HepG2 (cell line): Measurements from ENCODE around the gene TRIM69. TPM values are rescaled to one million over a fixed set of nuclear protein-coding genes. Genes with fewer than 3 reads are reported as not detected.

ENCODE experiments used
- ASH2L ChIP-seq: fragments of 300-600, 200-600 bp; sonication (generic); IDR thresholded peaks from 2 replicates; pipeline ENCODE4 v1.7.0; 2017; ENCODE audit warnings: low read depth, mild to moderate bottlenecking, moderate library complexity, mixed read lengths, low read length; ENCODE audit not compliant: insufficient read length
- CREM ChIP-seq, 2 experiments: sonication (generic) in 1 of 2; formaldehyde crosslinking in 1 of 2; IDR thresholded peaks; 2 replicates each; pipeline versions ENCODE4 v1.4.0 to v1.6.1; 2016 to 2020; ENCODE audit warnings: antibody characterized with exemption in 1 of 2, mild to moderate bottlenecking in 1 of 2, missing genetic modification reagents in 1 of 2
- FOSL2 ChIP-seq: sonication (generic); formaldehyde crosslinking; IDR thresholded peaks from 2 replicates; pipeline ENCODE4 v1.4.0; 2020; ENCODE audit warnings: missing genetic modification reagents
- FOXA1 ChIP-seq, 2 experiments: fragments of 450-650 bp in 1 of 2; sonication (generic) in 1 of 2; formaldehyde crosslinking in 1 of 2; IDR thresholded peaks; 2 replicates each; pipeline versions ENCODE4 v1.4.0 to v1.6.1; 2016 to 2020; ENCODE audit warnings: missing genetic modification reagents in 1 of 2
- HOXA3 ChIP-seq: sonication (generic); formaldehyde crosslinking; IDR thresholded peaks from 2 replicates; pipeline ENCODE4 v1.5.0; 2020; ENCODE audit warnings: missing genetic modification reagents
- IRF2 ChIP-seq: IDR thresholded peaks from 2 replicates; pipeline ENCODE4 v1.6.1; 2018; ENCODE audit warnings: missing genetic modification reagents, missing compliant biosample characterization
- MTA3 ChIP-seq: sonication (generic); formaldehyde crosslinking; IDR thresholded peaks from 2 replicates; pipeline ENCODE4 v1.4.0; 2020; ENCODE audit warnings: missing genetic modification reagents
- POLR2AphosphoS2 ChIP-seq: IDR thresholded peaks from 2 replicates; pipeline ENCODE4 v1.6.1; 2011; ENCODE audit warnings: low read depth, low read length, improper control_type of control experiment
- POLR2AphosphoS5 ChIP-seq: IDR thresholded peaks from 2 replicates; pipeline ENCODE4 v1.6.1; 2012; ENCODE audit warnings: low read depth, low read length
- SIN3B ChIP-seq: fragments of 150-350 bp; IDR thresholded peaks from 2 replicates; pipeline ENCODE4 v1.6.1; 2014; ENCODE audit warnings: low read length
- SIX1 ChIP-seq: sonication (generic); formaldehyde crosslinking; IDR thresholded peaks from 2 replicates; pipeline ENCODE4 v1.4.0; 2020; ENCODE audit warnings: missing genetic modification reagents, borderline replicate concordance
- ZMYM3 ChIP-seq: sonication (generic); formaldehyde crosslinking; IDR thresholded peaks from 2 replicates; pipeline ENCODE4 v1.5.1; 2020; ENCODE audit warnings: mild to moderate bottlenecking, missing genetic modification reagents
- ZNF101 ChIP-seq: sonication (generic); formaldehyde crosslinking; IDR thresholded peaks from 2 replicates; pipeline ENCODE4 v1.4.0; 2020; ENCODE audit warnings: mild to moderate bottlenecking, low read depth, missing genetic modification reagents, borderline replicate concordance
- ZNF30 ChIP-seq: sonication (generic); formaldehyde crosslinking; IDR thresholded peaks from 2 replicates; pipeline ENCODE4 v1.5.0; 2020; ENCODE audit warnings: mild to moderate bottlenecking, missing genetic modification reagents
- ZNF614 ChIP-seq: IDR thresholded peaks from 2 replicates; pipeline ENCODE4 v1.6.1; 2018; ENCODE audit warnings: missing biosample characterization, missing genetic modification reagents, inconsistent platforms, borderline replicate concordance
- ZNF784 ChIP-seq: sonication (generic); formaldehyde crosslinking; IDR thresholded peaks from 2 replicates; pipeline ENCODE4 v1.5.1; 2020; ENCODE audit warnings: missing genetic modification reagents, mild to moderate bottlenecking, borderline replicate concordance
- ZNF879 ChIP-seq: sonication (generic); formaldehyde crosslinking; IDR thresholded peaks from 2 replicates; pipeline ENCODE4 v1.8.1; 2023; ENCODE audit warnings: missing genetic modification reagents
- ZSCAN29 ChIP-seq: sonication (generic); formaldehyde crosslinking; conservative IDR thresholded peaks from 2 replicates; pipeline ENCODE4 v1.4.0; 2020; ENCODE audit warnings: mild to moderate bottlenecking, missing genetic modification reagents
- polyA plus RNA-seq, 8 experiments: library from polyadenylated mRNA; depleted of rRNA in 3 of 8; stranded (reverse) in 7 of 8; unstranded in 1 of 8; fragments of >200 nt; fragmentation: Illumina TruSeq in 4 of 8; extraction: Trizol in 4 of 8; gene quantifications; 2 replicates each; pipeline versions ENCODE4 v1.2.1 to v1.2.3, GENCODE V29; 2011 to 2016; ENCODE audit warnings: low read depth in 4 of 8, missing spikeins in 1 of 8, mixed read lengths in 1 of 8; ENCODE audit not compliant: insufficient read depth in 1 of 8
- total RNA-seq, 5 experiments: library from RNA; depleted of rRNA; stranded (reverse); fragments of >200 nt; fragmentation: Illumina TruSeq; extraction: Trizol; gene quantifications; 2 replicates each; pipeline ENCODE4 v1.2.3, GENCODE V29; 2016; ENCODE audit warnings: low read depth in 1 of 5
- TF ChIP-seq, protein P1 (sequence below), 2 experiments: sonication (generic) in 1 of 2; formaldehyde crosslinking in 1 of 2; IDR thresholded peaks; 2 replicates each; pipeline versions ENCODE4 v1.6.1 to v1.9.0; 2014 to 2022; ENCODE audit warnings: antibody characterized with exemption in 1 of 2, borderline replicate concordance in 1 of 2, inconsistent platforms in 1 of 2, low read depth in 1 of 2, missing genetic modification reagents in 1 of 2
- TF ChIP-seq, protein P2 (sequence below): sonication (generic); formaldehyde crosslinking; IDR thresholded peaks from 2 replicates; pipeline ENCODE4 v1.5.1; 2020; ENCODE audit warnings: mild to moderate bottlenecking, missing genetic modification reagents, borderline replicate concordance

Gene TRIM69
- total and polyA plus RNA-seq, 2 of the 13 experiments (the other 11 are each of a cell fraction or from before 2014, with no cell fraction given): 2.6 to 3.2 TPM

DNA sequence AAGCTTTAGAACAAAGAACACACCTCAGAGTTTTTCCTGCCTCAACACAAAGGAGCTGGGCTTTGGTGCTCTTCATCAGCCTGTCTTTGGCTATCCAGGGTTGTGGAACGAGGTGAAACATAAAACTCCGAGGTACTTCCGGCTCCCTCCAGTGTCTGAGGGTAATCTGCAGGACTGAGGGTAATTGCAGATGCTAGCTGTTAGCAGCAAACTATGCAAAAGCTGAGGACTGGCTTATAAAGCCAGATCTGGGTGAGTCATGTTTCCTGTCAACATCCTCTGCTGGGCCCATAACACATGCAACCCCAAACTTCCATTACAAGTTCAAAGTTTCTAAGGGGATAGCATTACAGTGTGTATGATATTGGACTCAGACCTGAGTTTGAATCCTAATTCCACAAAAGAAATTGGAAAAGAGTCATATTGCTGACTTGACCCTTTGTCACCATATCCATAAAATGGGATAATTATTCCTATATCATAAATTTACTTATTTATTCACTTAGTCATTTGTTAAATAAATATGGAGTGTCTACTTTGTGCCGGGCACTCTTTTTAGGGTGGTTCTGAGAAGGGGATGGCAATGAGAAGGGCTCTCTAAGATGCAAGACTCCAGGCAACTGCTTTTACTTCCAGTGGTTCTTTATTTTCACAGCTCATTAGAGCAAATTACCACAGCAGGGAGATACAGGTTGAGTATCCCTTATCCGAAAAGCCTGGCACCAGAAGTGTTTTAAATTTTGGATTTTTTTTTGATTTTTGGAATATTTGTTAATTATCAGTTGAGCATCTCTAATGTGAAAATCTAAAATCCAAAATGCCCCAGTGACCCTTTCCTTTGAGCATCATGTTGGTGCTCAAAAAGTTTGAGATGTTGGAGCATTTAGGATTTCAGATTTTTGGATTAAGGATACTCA is 9.5 kb upstream of the TRIM69 start (continued):
- TF ChIP-seq, protein P1, sequence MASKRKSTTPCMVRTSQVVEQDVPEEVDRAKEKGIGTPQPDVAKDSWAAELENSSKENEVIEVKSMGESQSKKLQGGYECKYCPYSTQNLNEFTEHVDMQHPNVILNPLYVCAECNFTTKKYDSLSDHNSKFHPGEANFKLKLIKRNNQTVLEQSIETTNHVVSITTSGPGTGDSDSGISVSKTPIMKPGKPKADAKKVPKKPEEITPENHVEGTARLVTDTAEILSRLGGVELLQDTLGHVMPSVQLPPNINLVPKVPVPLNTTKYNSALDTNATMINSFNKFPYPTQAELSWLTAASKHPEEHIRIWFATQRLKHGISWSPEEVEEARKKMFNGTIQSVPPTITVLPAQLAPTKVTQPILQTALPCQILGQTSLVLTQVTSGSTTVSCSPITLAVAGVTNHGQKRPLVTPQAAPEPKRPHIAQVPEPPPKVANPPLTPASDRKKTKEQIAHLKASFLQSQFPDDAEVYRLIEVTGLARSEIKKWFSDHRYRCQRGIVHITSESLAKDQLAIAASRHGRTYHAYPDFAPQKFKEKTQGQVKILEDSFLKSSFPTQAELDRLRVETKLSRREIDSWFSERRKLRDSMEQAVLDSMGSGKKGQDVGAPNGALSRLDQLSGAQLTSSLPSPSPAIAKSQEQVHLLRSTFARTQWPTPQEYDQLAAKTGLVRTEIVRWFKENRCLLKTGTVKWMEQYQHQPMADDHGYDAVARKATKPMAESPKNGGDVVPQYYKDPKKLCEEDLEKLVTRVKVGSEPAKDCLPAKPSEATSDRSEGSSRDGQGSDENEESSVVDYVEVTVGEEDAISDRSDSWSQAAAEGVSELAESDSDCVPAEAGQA (IDR thresholded peaks at IDR 0.05; ENCODE audit: low read depth): no peak
- TF ChIP-seq, protein P1 (CRISPR knock-in tag; IDR thresholded peaks at IDR 0.05; ENCODE audit: borderline replicate concordance): peak; percentile 43; the same call in 1 of the 2 replicates
- TF ChIP-seq MTA3 (no peak), FOXA1 (IDR thresholded peaks at IDR 0.05) (no peak), FOXA1 (CRISPR knock-in tag; IDR thresholded peaks at IDR 0.05) (peak; percentile 71; the same call in 1 of the 2 replicates), ZNF101 (no peak), CREM (IDR thresholded peaks at IDR 0.05) (no peak), CREM (CRISPR knock-in tag; IDR thresholded peaks at IDR 0.05) (no peak), FOSL2 (CRISPR knock-in tag) (peak; percentile 98), ZSCAN29 (CRISPR knock-in tag) (no peak), HOXA3 (CRISPR knock-in tag) (no peak), ZNF30 (CRISPR knock-in tag) (no peak), SIN3B (no peak), POLR2AphosphoS2 (peak; percentile 68; the same call in 1 of the 2 replicates), ZNF614 (CRISPR knock-in tag) (0 out of 2 replicates have a peak, but pooled peaks have one; percentile 53), ASH2L (no peak), ZMYM3 (0 out of 2 replicates have a peak, but pooled peaks have one; percentile 35), SIX1 (CRISPR knock-in tag) (peak; percentile 33; the same call in 1 of the 2 replicates), POLR2AphosphoS5 (peak; percentile 56), ZNF879 (CRISPR knock-in tag) (no peak), ZNF784 (0 out of 2 replicates have a peak, but pooled peaks have one; percentile 3), IRF2 (CRISPR knock-in tag) (0 out of 2 replicates have a peak, but pooled peaks have one; percentile 46)
- TF ChIP-seq, protein P2, sequence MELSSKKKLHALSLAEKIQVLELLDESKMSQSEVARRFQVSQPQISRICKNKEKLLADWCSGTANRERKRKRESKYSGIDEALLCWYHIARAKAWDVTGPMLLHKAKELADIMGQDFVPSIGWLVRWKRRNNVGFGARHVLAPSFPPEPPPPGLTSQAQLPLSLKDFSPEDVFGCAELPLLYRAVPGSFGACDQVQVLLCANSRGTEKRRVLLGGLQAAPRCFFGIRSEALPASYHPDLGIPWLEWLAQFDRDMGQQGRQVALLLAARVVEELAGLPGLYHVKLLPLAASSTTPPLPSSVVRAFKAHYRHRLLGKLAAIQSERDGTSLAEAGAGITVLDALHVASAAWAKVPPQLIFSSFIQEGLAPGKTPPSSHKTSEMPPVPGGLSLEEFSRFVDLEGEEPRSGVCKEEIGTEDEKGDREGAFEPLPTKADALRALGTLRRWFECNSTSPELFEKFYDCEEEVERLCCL (CRISPR knock-in tag): no peak
